ENCODE measurements around the gene C1QB.

- TF ChIP-seq CTCF (IDR thresholded peaks at IDR 0.05) (no peak), POLR2A (IDR thresholded peaks at IDR 0.05) (no peak), POLR2AphosphoS5 (IDR thresholded peaks at IDR 0.05) (no peak)
Observed at GRCh38 chr1:22627331-22627730, 25.7 kb upstream of the C1QB start.

Data from prostate gland (tissue), 2 donors.